ENCODE data around the gene SEMA5A.

SEMA5A gene

DNA sequence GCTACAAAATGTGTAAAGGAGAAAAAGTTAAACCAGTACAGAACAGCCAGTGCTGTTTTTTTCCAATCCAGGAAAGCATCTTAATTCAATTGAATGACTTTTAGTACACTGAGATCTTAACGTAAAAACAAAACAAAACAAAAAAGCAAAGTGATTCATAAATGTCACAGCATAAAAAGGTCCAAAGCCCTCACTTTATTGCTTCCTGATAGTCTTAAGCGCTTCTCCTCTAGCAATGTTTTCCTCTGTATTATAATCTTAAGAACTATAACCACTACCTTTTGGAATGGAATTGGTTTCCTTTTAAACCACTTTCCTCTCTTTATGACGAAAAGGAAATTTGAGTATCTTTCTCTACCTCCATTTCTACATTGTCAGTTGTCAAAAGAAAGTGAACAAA, 91.4 kb downstream of the SEMA5A start:
- no peak for DNase-seq
- no peaks in the 10 kb centered on the region for H3K36me3 ChIP-seq
- H3K4me3 ChIP-seq (ENCODE audit: low read depth, low read length): no peak overlapping the region
- no peaks in the 10 kb centered on the region for H3K27me3 ChIP-seq
- TF ChIP-seq, protein P1, sequence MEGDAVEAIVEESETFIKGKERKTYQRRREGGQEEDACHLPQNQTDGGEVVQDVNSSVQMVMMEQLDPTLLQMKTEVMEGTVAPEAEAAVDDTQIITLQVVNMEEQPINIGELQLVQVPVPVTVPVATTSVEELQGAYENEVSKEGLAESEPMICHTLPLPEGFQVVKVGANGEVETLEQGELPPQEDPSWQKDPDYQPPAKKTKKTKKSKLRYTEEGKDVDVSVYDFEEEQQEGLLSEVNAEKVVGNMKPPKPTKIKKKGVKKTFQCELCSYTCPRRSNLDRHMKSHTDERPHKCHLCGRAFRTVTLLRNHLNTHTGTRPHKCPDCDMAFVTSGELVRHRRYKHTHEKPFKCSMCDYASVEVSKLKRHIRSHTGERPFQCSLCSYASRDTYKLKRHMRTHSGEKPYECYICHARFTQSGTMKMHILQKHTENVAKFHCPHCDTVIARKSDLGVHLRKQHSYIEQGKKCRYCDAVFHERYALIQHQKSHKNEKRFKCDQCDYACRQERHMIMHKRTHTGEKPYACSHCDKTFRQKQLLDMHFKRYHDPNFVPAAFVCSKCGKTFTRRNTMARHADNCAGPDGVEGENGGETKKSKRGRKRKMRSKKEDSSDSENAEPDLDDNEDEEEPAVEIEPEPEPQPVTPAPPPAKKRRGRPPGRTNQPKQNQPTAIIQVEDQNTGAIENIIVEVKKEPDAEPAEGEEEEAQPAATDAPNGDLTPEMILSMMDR (IDR thresholded peaks at IDR 0.05; ENCODE audit: low read depth, low read length): no peak
- H3K4me1 ChIP-seq: no peaks in the 10 kb centered on the region
- H3K9me3 ChIP-seq: no peaks in the 10 kb centered on the region

DNA sequence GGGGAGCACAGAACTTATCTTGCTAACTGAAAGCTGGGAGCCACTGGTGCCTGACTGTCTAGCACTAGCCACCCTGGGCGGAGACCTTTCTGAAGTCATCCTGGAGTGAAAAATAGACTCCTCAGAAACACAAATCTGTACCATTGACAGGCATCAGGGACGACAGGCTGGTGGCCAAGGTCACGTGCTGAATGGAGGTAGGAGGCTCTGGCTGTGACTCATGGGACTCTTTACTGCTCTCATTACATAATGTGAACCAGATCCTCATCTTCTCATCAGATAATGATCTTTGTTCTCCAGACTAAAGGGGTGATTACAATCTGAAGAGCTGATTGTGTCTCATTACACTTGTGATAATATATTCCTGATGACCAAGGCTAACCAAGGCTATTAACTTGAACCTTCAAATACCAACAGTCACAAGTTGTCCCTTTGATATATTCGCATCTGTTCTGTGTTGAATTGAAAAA, 91.8 kb downstream of the SEMA5A start:
- no peak for DNase-seq
- TF ChIP-seq, protein P1 (IDR thresholded peaks at IDR 0.05; ENCODE audit: low read depth, low read length): no peak
- H3K36me3 ChIP-seq: no peaks in the 10 kb centered on the region
- no peaks in the 10 kb centered on the region for H3K9me3 ChIP-seq
- H3K4me3 ChIP-seq (ENCODE audit: low read depth, low read length): no peak overlapping the region
- no peaks in the 10 kb centered on the region for H3K27me3 ChIP-seq
- H3K4me1 ChIP-seq: no peaks in the 10 kb centered on the region

DNA sequence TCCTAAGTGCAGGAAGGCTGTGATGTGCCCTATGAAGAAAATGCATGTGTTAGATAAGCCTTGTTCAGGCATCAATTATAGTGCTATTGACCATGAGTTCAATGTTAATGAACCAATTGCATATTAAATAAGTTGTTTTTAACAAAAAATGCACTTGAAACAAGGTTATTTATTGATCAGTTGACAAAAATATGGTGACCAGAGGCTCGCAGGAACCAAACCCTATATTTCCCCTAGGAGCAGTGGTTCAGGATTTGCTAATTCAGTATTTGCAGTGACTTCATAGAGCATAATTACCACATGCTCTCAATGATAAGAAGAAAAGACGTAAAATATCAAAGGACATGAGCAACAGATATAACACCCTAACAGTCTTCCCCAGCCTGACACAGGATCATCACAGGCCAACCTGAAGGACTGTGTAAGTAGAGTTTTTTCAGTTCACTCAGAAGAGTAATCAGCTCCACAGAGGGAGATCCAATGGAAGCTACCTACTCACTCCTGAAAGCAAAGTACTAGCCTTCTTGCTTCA, 92.3 kb downstream of the SEMA5A start:
- H3K9me3 ChIP-seq: no peaks in the 10 kb centered on the region
- TF ChIP-seq, protein P1 (IDR thresholded peaks at IDR 0.05; ENCODE audit: low read depth, low read length): no peak

DNA sequence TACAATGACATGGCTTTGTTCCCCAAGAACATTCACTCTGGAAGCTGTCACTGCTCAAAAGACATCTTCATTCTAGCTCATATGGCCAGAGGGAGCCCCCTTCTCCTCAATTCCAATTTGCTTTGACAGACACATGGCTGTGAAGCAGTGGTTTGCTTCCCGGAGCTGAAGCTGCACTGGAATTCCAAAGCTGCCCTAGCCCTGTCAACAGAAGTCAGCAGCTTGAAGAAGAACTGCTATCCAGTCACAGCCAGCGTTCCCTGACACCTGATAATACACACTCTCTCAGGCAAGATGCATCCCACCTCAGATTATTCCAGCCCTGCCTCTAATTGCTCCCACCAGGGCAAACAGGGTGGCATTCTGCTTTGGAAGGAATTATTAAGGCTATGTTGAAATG, 93.7 kb downstream of the SEMA5A start:
- Histone ChIP-seq H3K4me3 (ENCODE audit: low read depth, low read length) (no peak overlapping the region), H3K36me3 (no peaks in the 10 kb centered on the region), H3K9me3 (no peaks in the 10 kb centered on the region), H3K4me1 (no peaks in the 10 kb centered on the region), H3K27me3 (no peaks in the 10 kb centered on the region)
- TF ChIP-seq, protein P1 (IDR thresholded peaks at IDR 0.05; ENCODE audit: low read depth, low read length): no peak
- no peak for DNase-seq

More for the DNA sequence above, 92.3 kb downstream of the SEMA5A start:
- no peaks in the 10 kb centered on the region for H3K36me3 ChIP-seq
- H3K4me3 ChIP-seq (ENCODE audit: low read depth, low read length): no peak overlapping the region
- no peak for DNase-seq
- H3K4me1 ChIP-seq: no peaks in the 10 kb centered on the region
- no peaks in the 10 kb centered on the region for H3K27me3 ChIP-seq

DNA sequence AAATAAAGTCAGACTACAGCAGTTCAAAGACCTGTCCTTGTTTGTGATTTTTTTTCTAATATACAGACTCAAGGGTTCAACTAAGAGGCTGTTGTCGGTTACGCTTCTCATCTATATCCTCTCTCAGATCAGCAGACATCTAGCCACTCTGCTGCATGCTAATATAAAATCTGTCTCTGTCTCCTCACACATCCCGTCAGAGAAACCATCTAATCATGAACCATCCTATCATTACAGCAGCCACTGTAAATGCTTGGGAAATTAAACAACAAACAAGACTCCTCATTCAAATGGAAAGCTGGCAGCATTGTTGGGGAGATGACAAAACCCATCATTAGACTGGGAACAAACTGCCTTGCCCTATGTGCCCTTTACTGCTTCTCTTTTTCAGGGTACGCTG, 94.8 kb downstream of the SEMA5A start:
- Histone ChIP-seq H3K4me1 (no peaks in the 10 kb centered on the region), H3K9me3 (no peaks in the 10 kb centered on the region), H3K4me3 (ENCODE audit: low read depth, low read length) (no peak overlapping the region), H3K36me3 (no peaks in the 10 kb centered on the region), H3K27me3 (no peaks in the 10 kb centered on the region)
- TF ChIP-seq, protein P1 (IDR thresholded peaks at IDR 0.05; ENCODE audit: low read depth, low read length): no peak
- DNase-seq: no peak

DNA sequence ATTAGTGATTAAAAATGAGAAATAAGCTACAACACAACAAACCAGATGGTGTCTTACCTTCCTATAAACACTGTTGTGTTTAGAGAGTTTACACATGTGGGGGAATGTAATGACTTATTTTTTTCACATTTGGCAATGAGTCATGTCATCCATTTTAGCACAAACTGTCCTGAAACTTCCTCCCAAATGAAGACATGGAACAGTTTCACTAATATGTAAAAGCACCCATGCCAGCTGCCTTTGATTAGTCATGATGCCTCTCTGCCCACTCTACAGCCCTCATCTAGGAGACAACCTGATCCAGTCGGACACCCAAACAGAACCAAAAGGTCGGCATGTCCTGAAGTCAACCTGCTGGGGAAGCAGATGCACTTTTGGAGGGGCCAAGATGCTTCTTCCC, 98.2 kb downstream of the SEMA5A start:
- TF ChIP-seq, protein P1 (IDR thresholded peaks at IDR 0.05; ENCODE audit: low read depth, low read length): no peak
- H3K27me3 ChIP-seq: no peaks in the 10 kb centered on the region
- H3K4me1 ChIP-seq: no peaks in the 10 kb centered on the region
- H3K4me3 ChIP-seq (ENCODE audit: low read depth, low read length): no peak overlapping the region
- no peaks in the 10 kb centered on the region for H3K36me3 ChIP-seq
- no peaks in the 10 kb centered on the region for H3K9me3 ChIP-seq
- DNase-seq: no peak
